Vagina (tissue), 2 donors: Measurements from ENCODE around the gene ANK2. TPM values are rescaled to one million over a fixed set of nuclear protein-coding genes. Genes with fewer than 3 reads are reported as not detected.

Experiments used
- DNase-seq, 2 donors: peaks; one replicate each; pipeline ENCODE4 v3.0.0-alpha.2; 2017; ENCODE audit errors: extremely low spot score in 2 of 2
- H3K27ac ChIP-seq: fragments of 200-600 bp; sonication (generic); one replicate; pipeline ENCODE4 v1.5.1; 2019
- H3K27me3 ChIP-seq: fragments of 200-600 bp; sonication (generic); one replicate; pipeline ENCODE4 v1.5.1; 2019
- H3K36me3 ChIP-seq, 2 donors: fragments of 200-600 bp; sonication (generic); one replicate each; pipeline ENCODE4 v1.5.1; 2017 to 2019
- H3K4me1 ChIP-seq: fragments of 200-600 bp; sonication (generic); one replicate; pipeline ENCODE4 v1.5.1; 2019
- H3K4me3 ChIP-seq, 2 donors: fragments of 200-600 bp; sonication (generic); 1 replicate in 1 of 2; 2 replicates in 1 of 2; pipeline ENCODE4 v1.5.1; 2016 to 2019
- H3K9me3 ChIP-seq: fragments of 200-600 bp; sonication (generic); one replicate; pipeline ENCODE4 v1.5.1; 2019
- CTCF ChIP-seq, 3 experiments: fragments of 450-650 bp in 2 of 3; fragments of 200-600 bp in 1 of 3; sonication (generic) in 1 of 3; IDR thresholded peaks; one replicate each; pipeline ENCODE4 v1.5.1; 2017 to 2019; ENCODE audit warnings: antibody characterized with exemption in 3 of 3, mild to moderate bottlenecking in 2 of 3, moderate library complexity in 2 of 3
- POLR2A ChIP-seq, 2 donors: fragments of 450-650 bp; IDR thresholded peaks; one replicate each; pipeline ENCODE4 v1.6.1; 2017; ENCODE audit warnings: antibody characterized with exemption in 2 of 2, mild to moderate bottlenecking in 2 of 2, moderate library complexity in 2 of 2
- POLR2AphosphoS5 ChIP-seq, 2 donors: sonication (generic); formaldehyde crosslinking; IDR thresholded peaks; one replicate each; pipeline ENCODE4 v1.9.0; 2017; ENCODE audit warnings: antibody characterized with exemption in 2 of 2, mild to moderate bottlenecking in 2 of 2, low read depth in 1 of 2; ENCODE audit not compliant: insufficient read depth in 1 of 2
- intact Hi-C: fragments of 100-400 bp; cut with DNase I; formaldehyde crosslinking; loops from one replicate; pipeline ENCODE4 v1.15.1; 2023
- total RNA-seq: library from RNA; depleted of rRNA; stranded (reverse); fragments of >200 nt; gene quantifications from one replicate; pipeline ENCODE4 v1.2.3, GENCODE V29; 2016

Gene ANK2
- total RNA-seq, 1 donor from 2014 or later, result 64.6 TPM

DNA sequence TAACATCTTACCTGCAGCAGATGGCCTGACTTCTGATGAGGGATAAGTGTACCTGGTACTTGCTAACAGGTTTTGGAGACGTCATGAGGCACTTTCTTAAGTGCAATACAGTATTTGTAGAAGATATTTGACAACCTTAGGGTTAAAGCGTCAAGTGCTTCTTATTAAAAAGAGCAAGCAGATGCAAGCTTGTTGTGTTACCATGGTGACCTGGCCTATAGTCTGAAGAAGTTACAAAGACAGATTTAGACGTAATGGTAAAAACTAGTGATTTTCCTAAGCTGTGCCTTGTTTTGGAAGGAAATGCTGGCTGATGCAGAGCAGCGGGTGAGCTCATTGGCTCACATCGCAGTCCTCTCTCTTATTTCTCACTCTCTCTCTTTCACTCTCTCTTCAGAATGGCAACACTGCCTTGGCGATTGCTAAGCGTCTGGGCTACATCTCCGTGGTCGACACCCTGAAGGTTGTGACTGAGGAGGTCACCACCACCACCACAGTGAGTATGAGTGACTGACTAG lies 243.6 kb downstream of the ANK2 start:
- Histone ChIP-seq H3K27ac (peak overlapping the region; percentile 87), H3K9me3 (no peaks in the 10 kb centered on the region), H3K36me3 (no peaks in the 10 kb centered on the region), H3K27me3 (no peaks in the 10 kb centered on the region), H3K4me3 (peak overlapping the region; percentile 9 to 34), H3K4me1 (peaks cover 10% of the 10 kb centered on the region)
- DNase-seq, result no peak
- intact Hi-C loops, result loop anchor here (10.0 kb wide), 1 partner anchor 472 kb away; the partner anchor contains the start of gene CAMK2D
- TF ChIP-seq POLR2A (IDR thresholded peaks at IDR 0.05) (no peak), POLR2AphosphoS5 (IDR thresholded peaks at IDR 0.05; ENCODE audit: insufficient read depth in 1 of 2, low read depth in 1 of 2) (no peak), CTCF (IDR thresholded peaks at IDR 0.05) (no peak)

GRCh38 chr4:113293674-113294073 lies 244.2 kb downstream of the ANK2 start:
- H3K9me3 ChIP-seq, result no peaks in the 10 kb centered on the region
- H3K36me3 ChIP-seq, result no peaks in the 10 kb centered on the region
- H3K4me1 ChIP-seq, result peaks cover 10% of the 10 kb centered on the region
- TF ChIP-seq CTCF (IDR thresholded peaks at IDR 0.05), result no peak
- no peak for TF ChIP-seq POLR2AphosphoS5 (IDR thresholded peaks at IDR 0.05; ENCODE audit: insufficient read depth in 1 of 2, low read depth in 1 of 2)
- TF ChIP-seq POLR2A (IDR thresholded peaks at IDR 0.05), result no peak
- intact Hi-C loops, result loop anchor here (10.0 kb wide), 1 partner anchor 471 kb away; the partner anchor contains the start of gene CAMK2D
- peak overlapping the region; percentile 87 for H3K27ac ChIP-seq
- DNase-seq, result no peak
- H3K4me3 ChIP-seq, result peak overlapping the region; percentile 9 to 34
- H3K27me3 ChIP-seq, result no peaks in the 10 kb centered on the region

DNA sequence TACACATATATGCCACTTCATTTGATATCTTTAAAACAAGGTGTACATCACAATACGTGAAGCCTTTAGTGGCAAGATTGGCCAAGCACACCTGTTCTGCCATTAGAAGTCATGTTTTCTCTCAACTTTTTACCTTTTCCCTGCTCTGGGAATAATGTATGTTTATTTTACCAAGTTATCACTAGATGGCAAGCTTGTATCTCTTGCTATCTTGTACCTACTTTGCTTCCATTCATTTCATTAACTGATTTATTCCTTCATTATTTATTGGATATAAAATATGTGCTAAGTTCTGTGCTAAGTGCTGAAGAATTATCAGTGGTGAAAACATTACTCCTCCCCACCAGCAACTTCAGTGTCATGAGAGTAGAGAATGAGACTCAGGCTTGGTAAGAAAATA lies 245.5 kb downstream of the ANK2 start:
- Histone ChIP-seq H3K36me3 (no peaks in the 10 kb centered on the region), H3K4me3 (no peak overlapping the region), H3K27me3 (no peaks in the 10 kb centered on the region), H3K27ac (peak overlapping the region; percentile 87), H3K4me1 (peaks cover 10% of the 10 kb centered on the region), H3K9me3 (no peaks in the 10 kb centered on the region)
- TF ChIP-seq POLR2AphosphoS5 (IDR thresholded peaks at IDR 0.05; ENCODE audit: insufficient read depth in 1 of 2, low read depth in 1 of 2), result no peak
- no peak for TF ChIP-seq CTCF (IDR thresholded peaks at IDR 0.05)
- TF ChIP-seq POLR2A (IDR thresholded peaks at IDR 0.05), result no peak
- intact Hi-C loops, result loop anchor here (10.0 kb wide), 1 partner anchor 470 kb away; the partner anchor contains the start of gene CAMK2D
- no peak for DNase-seq

GRCh38 chr4:113300471-113300928 lies 251.0 kb downstream of the ANK2 start:
- intact Hi-C loops, result no loop called here
- Histone ChIP-seq H3K9me3 (no peaks in the 10 kb centered on the region), H3K27ac (peak overlapping the region; percentile 49), H3K4me1 (peaks cover 5% of the 10 kb centered on the region), H3K36me3 (no peaks in the 10 kb centered on the region), H3K27me3 (no peaks in the 10 kb centered on the region), H3K4me3 (no peak overlapping the region)
- TF ChIP-seq CTCF (IDR thresholded peaks at IDR 0.05), result no peak
- peak in 1 of 2 donors; percentile 60 for TF ChIP-seq POLR2AphosphoS5 (IDR thresholded peaks at IDR 0.05; ENCODE audit: insufficient read depth in 1 of 2, low read depth in 1 of 2)
- no peak for TF ChIP-seq POLR2A (IDR thresholded peaks at IDR 0.05)
- no peak for DNase-seq

GRCh38 chr4:113302051-113302450 lies 252.6 kb downstream of the ANK2 start:
- no peak overlapping the region for H3K27ac ChIP-seq
- no peaks in the 10 kb centered on the region for H3K9me3 ChIP-seq
- H3K27me3 ChIP-seq, result no peaks in the 10 kb centered on the region
- no peak overlapping the region for H3K4me3 ChIP-seq
- intact Hi-C loops, result no loop called here
- no peak for TF ChIP-seq POLR2AphosphoS5 (IDR thresholded peaks at IDR 0.05; ENCODE audit: insufficient read depth in 1 of 2, low read depth in 1 of 2)
- TF ChIP-seq POLR2A (IDR thresholded peaks at IDR 0.05), result no peak
- no peak for TF ChIP-seq CTCF (IDR thresholded peaks at IDR 0.05)
- peaks cover 5% of the 10 kb centered on the region for H3K4me1 ChIP-seq
- DNase-seq, result no peak
- no peaks in the 10 kb centered on the region for H3K36me3 ChIP-seq
